Neuronal stem cell (in vitro differentiated cells): ENCODE results near the gene ABCA13.

Source experiments
- DNase-seq: peaks from one replicate; pipeline ENCODE4 v3.0.0-alpha.2; 2013; ENCODE audit warnings: low spot score
- H2AFZ ChIP-seq: one replicate; pipeline ENCODE4 v1.6.1; 2013; ENCODE audit warnings: mild to moderate bottlenecking, low read length, inconsistent platforms
- H2AK5ac ChIP-seq: 2 replicates; pipeline ENCODE4 v1.6.1; 2013; ENCODE audit warnings: low read depth, mild to moderate bottlenecking, inconsistent platforms, low read length, moderate library complexity, mixed read lengths
- H2BK120ac ChIP-seq: 2 replicates; pipeline ENCODE4 v1.6.1; 2013; ENCODE audit warnings: low read depth, mild to moderate bottlenecking, inconsistent platforms, low read length, moderate library complexity, mixed read lengths
- H2BK12ac ChIP-seq: one replicate; pipeline ENCODE4 v1.6.1; 2013; ENCODE audit warnings: low read length, inconsistent platforms
- H2BK15ac ChIP-seq: 2 replicates; pipeline ENCODE4 v1.6.1; 2013; ENCODE audit warnings: mild to moderate bottlenecking, low read length, inconsistent platforms, mixed read lengths
- H2BK5ac ChIP-seq: one replicate; pipeline ENCODE4 v1.6.1; 2013; ENCODE audit warnings: inconsistent platforms, mild to moderate bottlenecking, low read length, moderate library complexity
- H3K14ac ChIP-seq: one replicate; pipeline ENCODE4 v1.6.1; 2013; ENCODE audit warnings: low read length, inconsistent platforms
- H3K18ac ChIP-seq: 2 replicates; pipeline ENCODE4 v1.6.1; 2013; ENCODE audit warnings: low read length, inconsistent platforms
- H3K23ac ChIP-seq: 2 replicates; pipeline ENCODE4 v1.6.1; 2013; ENCODE audit warnings: low read depth, mild to moderate bottlenecking, mixed read lengths, low read length, inconsistent platforms; ENCODE audit not compliant: poor library complexity
- H3K27ac ChIP-seq: replicated peaks from 3 replicates; pipeline ENCODE4 v1.5.1; 2013; ENCODE audit warnings: low read length, inconsistent platforms
- H3K27me3 ChIP-seq, 3 experiments: 2 replicates each; pipeline ENCODE4 v1.6.1; 2013; ENCODE audit warnings: low read length in 3 of 3, mild to moderate bottlenecking in 2 of 3, inconsistent platforms in 1 of 3, low read depth in 1 of 3, mixed read lengths in 1 of 3, moderate library complexity in 1 of 3; ENCODE audit not compliant: control insufficient read depth in 3 of 3, insufficient read depth in 3 of 3
- H3K36me3 ChIP-seq, 2 donors: replicated peaks in 1 of 2; 2 replicates each; pipeline ENCODE4 v1.6.1; 2013; ENCODE audit warnings: low read length in 2 of 2; ENCODE audit not compliant: control insufficient read depth in 2 of 2, insufficient read depth in 2 of 2
- H3K4ac ChIP-seq: 2 replicates; pipeline ENCODE4 v1.6.1; 2013; ENCODE audit warnings: inconsistent platforms, mild to moderate bottlenecking, low read length, moderate library complexity
- H3K4me1 ChIP-seq, 2 donors: 1 replicate in 1 of 2; 2 replicates in 1 of 2; pipeline ENCODE4 v1.6.1; 2013; ENCODE audit warnings: low read length in 2 of 2, low read depth in 1 of 2; ENCODE audit not compliant: control insufficient read depth in 2 of 2, insufficient read depth in 1 of 2
- H3K4me2 ChIP-seq: one replicate; pipeline ENCODE4 v1.6.1; 2013; ENCODE audit warnings: mild to moderate bottlenecking, low read length, inconsistent platforms; ENCODE audit not compliant: insufficient read depth, poor library complexity, severe bottlenecking
- H3K4me3 ChIP-seq, 2 donors: 2 replicates each; pipeline ENCODE4 v1.5.1; 2013; ENCODE audit warnings: low read length in 2 of 2, mild to moderate bottlenecking in 2 of 2, inconsistent platforms in 1 of 2, moderate library complexity in 1 of 2
- H3K79me1 ChIP-seq: one replicate; pipeline ENCODE4 v1.6.1; 2013; ENCODE audit warnings: low read depth, mild to moderate bottlenecking, inconsistent platforms, low read length, moderate library complexity
- H3K9ac ChIP-seq: one replicate; pipeline ENCODE4 v1.6.1; 2013; ENCODE audit warnings: mild to moderate bottlenecking, low read depth, low read length, inconsistent platforms; ENCODE audit not compliant: poor library complexity
- H3K9me3 ChIP-seq, 2 donors: replicated peaks in 1 of 2; 2 replicates each; pipeline versions ENCODE3 to v1.6.1; 2013; ENCODE audit warnings: low read length in 2 of 2, mild to moderate bottlenecking in 2 of 2, inconsistent platforms in 1 of 2, low read depth in 1 of 2, mixed read lengths in 1 of 2, moderate library complexity in 1 of 2; ENCODE audit not compliant: control insufficient read depth in 2 of 2, insufficient read depth in 1 of 2
- H4K8ac ChIP-seq: one replicate; pipeline ENCODE4 v1.6.1; 2013; ENCODE audit warnings: low read depth, mild to moderate bottlenecking, inconsistent platforms, low read length, moderate library complexity
- H4K91ac ChIP-seq: one replicate; pipeline ENCODE4 v1.6.1; 2013; ENCODE audit warnings: low read length, low read depth, mild to moderate bottlenecking, inconsistent platforms; ENCODE audit not compliant: poor library complexity
- WGBS, 2 donors: extraction: QIAGEN DNeasy Blood & Tissue Kit; methylation state at CpG; one replicate each; pipeline ENCODE4 v1.1.7; 2013; ENCODE audit warnings: missing lambda C conversion rate in 2 of 2, mixed read lengths in 1 of 2; ENCODE audit not compliant: insufficient read length in 2 of 2, insufficient replicate concordance in 1 of 2; ENCODE audit errors: extremely low coverage in 2 of 2; 5-methylcytosine and 5-hydroxymethylcytosine counted together

Gene ABCA13

GRCh38 chr7:48376263-48376662, 205.0 kb downstream of the ABCA13 start:
- no peak overlapping the region for H3K4me2 ChIP-seq
- no peak overlapping the region for H3K4ac ChIP-seq
- no peaks in the 10 kb centered on the region for H3K36me3 ChIP-seq
- no peak overlapping the region for H3K27ac ChIP-seq
- H2BK120ac ChIP-seq, result no peak overlapping the region
- no peaks in the 10 kb centered on the region for H3K9me3 ChIP-seq
- no peak overlapping the region for H2AFZ ChIP-seq
- H4K91ac ChIP-seq, result no peak overlapping the region
- H2BK5ac ChIP-seq, result no peak overlapping the region
- H3K79me1 ChIP-seq, result no peaks in the 10 kb centered on the region
- DNase-seq, result no peak
- no peak overlapping the region for H3K23ac ChIP-seq
- no peak overlapping the region for H3K14ac ChIP-seq
- H3K4me1 ChIP-seq, result no peaks in the 10 kb centered on the region
- no peak overlapping the region for H2BK15ac ChIP-seq
- H4K8ac ChIP-seq, result no peak overlapping the region
- no peak overlapping the region for H3K9ac ChIP-seq
- H2AK5ac ChIP-seq, result no peak overlapping the region
- H3K27me3 ChIP-seq, result no peaks in the 10 kb centered on the region
- no peak overlapping the region for H3K4me3 ChIP-seq
- H2BK12ac ChIP-seq, result no peak overlapping the region
- H3K18ac ChIP-seq, result no peak overlapping the region

- H2BK15ac ChIP-seq, result no peak overlapping the region
- no peak for DNase-seq
- H3K79me1 ChIP-seq, result no peaks in the 10 kb centered on the region
- H3K36me3 ChIP-seq, result no peaks in the 10 kb centered on the region
- H3K18ac ChIP-seq, result no peak overlapping the region
- H3K4ac ChIP-seq, result no peak overlapping the region
- H3K4me2 ChIP-seq, result no peak overlapping the region
- no peak overlapping the region for H3K4me3 ChIP-seq
- no peak overlapping the region for H4K8ac ChIP-seq
- H2AFZ ChIP-seq, result no peak overlapping the region
- no peak overlapping the region for H2BK12ac ChIP-seq
- H3K4me1 ChIP-seq, result no peaks in the 10 kb centered on the region
- H4K91ac ChIP-seq, result no peak overlapping the region
- no peak overlapping the region for H3K27ac ChIP-seq
- H2AK5ac ChIP-seq, result no peak overlapping the region
- H2BK120ac ChIP-seq, result no peak overlapping the region
- H3K23ac ChIP-seq, result no peak overlapping the region
- H3K9ac ChIP-seq, result no peak overlapping the region
- H3K14ac ChIP-seq, result no peak overlapping the region
- no CpG with 5 or more reads among the region's 1 CpG for WGBS, 2 donors
- no peak overlapping the region for H2BK5ac ChIP-seq
- H3K9me3 ChIP-seq, result no peaks in the 10 kb centered on the region
- no peaks in the 10 kb centered on the region for H3K27me3 ChIP-seq
Observed at GRCh38 chr7:48380921-48381320, 209.7 kb downstream of the ABCA13 start.

GRCh38 chr7:48381571-48381970, 210.3 kb downstream of the ABCA13 start:
- no peak overlapping the region for H3K9ac ChIP-seq
- no peak overlapping the region for H3K14ac ChIP-seq
- no peak overlapping the region for H3K4me2 ChIP-seq
- WGBS, 2 donors, result no CpG with 5 or more reads among the region's 8 CpGs
- H3K27ac ChIP-seq, result no peak overlapping the region
- no peaks in the 10 kb centered on the region for H3K27me3 ChIP-seq
- H3K79me1 ChIP-seq, result no peaks in the 10 kb centered on the region
- H4K8ac ChIP-seq, result no peak overlapping the region
- H2BK15ac ChIP-seq, result no peak overlapping the region
- no peak overlapping the region for H2BK120ac ChIP-seq
- no peak overlapping the region for H2BK12ac ChIP-seq
- no peaks in the 10 kb centered on the region for H3K4me1 ChIP-seq
- no peaks in the 10 kb centered on the region for H3K9me3 ChIP-seq
- no peak overlapping the region for H3K4ac ChIP-seq
- H3K23ac ChIP-seq, result no peak overlapping the region
- no peak overlapping the region for H2AFZ ChIP-seq
- H3K36me3 ChIP-seq, result no peaks in the 10 kb centered on the region
- DNase-seq, result no peak
- no peak overlapping the region for H2BK5ac ChIP-seq
- H4K91ac ChIP-seq, result no peak overlapping the region
- H3K4me3 ChIP-seq, result no peak overlapping the region
- no peak overlapping the region for H3K18ac ChIP-seq
- no peak overlapping the region for H2AK5ac ChIP-seq

GRCh38 chr7:48384180-48384752, 213.0 kb downstream of the ABCA13 start:
- Histone ChIP-seq H3K4me2 (no peak overlapping the region), H3K27me3 (no peaks in the 10 kb centered on the region), H3K23ac (no peak overlapping the region), H3K14ac (no peak overlapping the region), H3K4ac (no peak overlapping the region), H2BK12ac (no peak overlapping the region), H2BK120ac (no peak overlapping the region), H4K8ac (no peak overlapping the region), H3K27ac (no peak overlapping the region), H3K9me3 (no peaks in the 10 kb centered on the region), H2AFZ (no peak overlapping the region), H3K9ac (no peak overlapping the region), H3K18ac (no peak overlapping the region), H2BK15ac (no peak overlapping the region), H4K91ac (no peak overlapping the region), H3K36me3 (no peaks in the 10 kb centered on the region), H3K79me1 (no peaks in the 10 kb centered on the region), H3K4me3 (no peak overlapping the region), H2BK5ac (no peak overlapping the region), H3K4me1 (no peaks in the 10 kb centered on the region), H2AK5ac (no peak overlapping the region)
- no CpG with 5 or more reads among the region's 6 CpGs for WGBS, 2 donors
- no peak for DNase-seq
